H7 (cell line): ENCODE data around the gene SPATA25. TPM values are rescaled to one million over a fixed set of nuclear protein-coding genes. Genes with fewer than 3 reads are reported as not detected.
A peak's percentile ranks its signal among the peaks of the same experiment; 100 is the strongest.

Experiments
- DNase-seq: peaks from one replicate; pipeline ENCODE4 v3.0.0; 2012
- H3K27me3 ChIP-seq: 2 replicates; pipeline ENCODE4 v1.6.0; 2011; ENCODE audit warnings: mild to moderate bottlenecking, low read length; ENCODE audit not compliant: control insufficient read depth, insufficient read depth
- H3K36me3 ChIP-seq: replicated peaks from 2 replicates; pipeline ENCODE4 v1.5.1; 2011; ENCODE audit warnings: low read length; ENCODE audit not compliant: control insufficient read depth, insufficient read depth
- H3K4me3 ChIP-seq: 2 replicates; pipeline ENCODE4 v1.5.1; 2011; ENCODE audit warnings: low read depth, mild to moderate bottlenecking, control low read depth, low read length, moderate library complexity; ENCODE audit not compliant: insufficient read depth
- total RNA-seq: library from RNA; depleted of rRNA; stranded (reverse); fragments of >200 nt; shearing (Covaris generic); gene quantifications from 2 replicates; pipeline ENCODE4 v1.2.3, GENCODE V29; 2014

Gene SPATA25
- total RNA-seq, 1 experiment from 2014 or later, result 5.1 TPM

GRCh38 chr20:45873409-45874103 lies 13.9 kb downstream of the SPATA25 start:
- Histone ChIP-seq H3K36me3 (peaks cover 2% of the 10 kb centered on the region), H3K4me3 (no peak overlapping the region), H3K27me3 (no peaks in the 10 kb centered on the region)
- no peak for DNase-seq

- H3K4me3 ChIP-seq, result no peak overlapping the region
- H3K36me3 ChIP-seq, result no peaks in the 10 kb centered on the region
- no peak for DNase-seq
- H3K27me3 ChIP-seq, result no peaks in the 10 kb centered on the region
Measured at GRCh38 chr20:45872626-45873025, 14.8 kb downstream of the SPATA25 start.

GRCh38 chr20:45867819-45868176 lies 19.6 kb downstream of the SPATA25 start:
- Histone ChIP-seq H3K36me3 (no peaks in the 10 kb centered on the region), H3K27me3 (no peaks in the 10 kb centered on the region), H3K4me3 (no peak overlapping the region)
- DNase-seq, result no peak

GRCh38 chr20:45867136-45867818 lies 20.1 kb downstream of the SPATA25 start:
- H3K36me3 ChIP-seq, result no peaks in the 10 kb centered on the region

GRCh38 chr20:45866454-45866853 lies 21.0 kb downstream of the SPATA25 start:
- H3K36me3 ChIP-seq, result no peaks in the 10 kb centered on the region
- H3K4me3 ChIP-seq, result no peak overlapping the region
- DNase-seq, result no peak
- H3K27me3 ChIP-seq, result no peaks in the 10 kb centered on the region

More at GRCh38 chr20:45867136-45867818, 20.1 kb downstream of the SPATA25 start:
- no peaks in the 10 kb centered on the region for H3K27me3 ChIP-seq
- H3K4me3 ChIP-seq, result no peak overlapping the region
- DNase-seq, result no peak

GRCh38 chr20:45863543-45864470 lies 23.6 kb downstream of the SPATA25 start:
- H3K27me3 ChIP-seq, result no peaks in the 10 kb centered on the region
- no peaks in the 10 kb centered on the region for H3K36me3 ChIP-seq
- no peak for DNase-seq
- no peak overlapping the region for H3K4me3 ChIP-seq

GRCh38 chr20:45861221-45862075 lies 26.0 kb downstream of the SPATA25 start:
- no peak for DNase-seq
- no peaks in the 10 kb centered on the region for H3K36me3 ChIP-seq
- H3K4me3 ChIP-seq, result no peak overlapping the region
- no peaks in the 10 kb centered on the region for H3K27me3 ChIP-seq

- Histone ChIP-seq H3K27me3 (no peaks in the 10 kb centered on the region), H3K4me3 (no peak overlapping the region), H3K36me3 (no peaks in the 10 kb centered on the region)
- no peak for DNase-seq
Measured at GRCh38 chr20:45860560-45861220, 26.7 kb downstream of the SPATA25 start.

- Histone ChIP-seq H3K4me3 (no peak overlapping the region), H3K27me3 (no peaks in the 10 kb centered on the region), H3K36me3 (no peaks in the 10 kb centered on the region)
- no peak for DNase-seq
Measured at GRCh38 chr20:45859916-45860315, 27.5 kb downstream of the SPATA25 start.

- peak; percentile 89 for DNase-seq
- no peaks in the 10 kb centered on the region for H3K27me3 ChIP-seq
- H3K36me3 ChIP-seq, result no peaks in the 10 kb centered on the region
- peak overlapping the region; percentile 84 for H3K4me3 ChIP-seq
Measured at GRCh38 chr20:45857882-45858216, 29.6 kb downstream of the SPATA25 start.

GRCh38 chr20:45857114-45857881 lies 30.1 kb downstream of the SPATA25 start, which contains the start of the genes ACOT8 and ZSWIM3:
TSS of gene ACOT8 (minus strand) at chr20:45857392. CDS start at chr20:45857315, 77 bp downstream.
TSS of gene ZSWIM3 (plus strand) at chr20:45857614. CDS start at chr20:45857826, 212 bp downstream.
- Histone ChIP-seq H3K27me3 (no peaks in the 10 kb centered on the region), H3K4me3 (peak within 1 kb of the TSS; percentile 84), H3K36me3 (no peaks in the 10 kb centered on the region)
- peak; percentile 100 for DNase-seq

GRCh38 chr20:45853484-45853883 lies 33.9 kb downstream of the SPATA25 start:
- Histone ChIP-seq H3K27me3 (no peaks in the 10 kb centered on the region), H3K4me3 (no peak overlapping the region), H3K36me3 (no peaks in the 10 kb centered on the region; the same call in 1 of the 2 replicates)
- DNase-seq, result peak; percentile 63

- H3K4me3 ChIP-seq, result no peak overlapping the region
- DNase-seq, result no peak
- H3K27me3 ChIP-seq, result no peaks in the 10 kb centered on the region
- peaks cover 2% of the 10 kb centered on the region for H3K36me3 ChIP-seq
Measured at GRCh38 chr20:45852326-45852725, 35.1 kb downstream of the SPATA25 start.
